ENCODE data around the gene SP4. TPM values are rescaled to one million over a fixed set of nuclear protein-coding genes. Genes with fewer than 3 reads are reported as not detected.
A peak's percentile ranks its signal among the peaks of the same experiment; 100 is the strongest.

SP4 gene
- total and polyA plus RNA-seq, 2 experiments from 2014 or later, result 3.0 to 8.7 TPM

GRCh38 chr7:21504021-21504420 is 76.1 kb downstream of the SP4 start:
- no peak overlapping the region for H3K4me3 ChIP-seq
- no peak for DNase-seq (ENCODE audit: low read depth in 1 of 2, low spot score in 1 of 2)
- H3K4me1 ChIP-seq (ENCODE audit: low read depth), result no peaks in the 10 kb centered on the region
- H3K27me3 ChIP-seq, result no peaks in the 10 kb centered on the region
- no peak overlapping the region for H3K27ac ChIP-seq
- no peaks in the 10 kb centered on the region for H3K9me3 ChIP-seq (ENCODE audit: low read depth)
- TF ChIP-seq CTCF (IDR thresholded peaks at IDR 0.05; ENCODE audit: low read depth, low read length), result no peak
- no peaks in the 10 kb centered on the region for H3K36me3 ChIP-seq

- H3K4me3 ChIP-seq, result no peak overlapping the region
- no peaks in the 10 kb centered on the region for H3K36me3 ChIP-seq
- no peaks in the 10 kb centered on the region for H3K27me3 ChIP-seq
- no peak overlapping the region for H3K27ac ChIP-seq
- peak; percentile 58 to 63 for DNase-seq (ENCODE audit: low read depth in 1 of 2, low spot score in 1 of 2)
- peak; percentile 86 for TF ChIP-seq CTCF (IDR thresholded peaks at IDR 0.05; ENCODE audit: low read depth, low read length)
- no peaks in the 10 kb centered on the region for H3K4me1 ChIP-seq (ENCODE audit: low read depth)
- no peaks in the 10 kb centered on the region for H3K9me3 ChIP-seq (ENCODE audit: low read depth)
Measured at GRCh38 chr7:21507627-21508343, 79.9 kb downstream of the SP4 start.

GRCh38 chr7:21508538-21508937 is 80.7 kb downstream of the SP4 start:
- TF ChIP-seq CTCF (IDR thresholded peaks at IDR 0.05; ENCODE audit: low read depth, low read length), result no peak
- H3K36me3 ChIP-seq, result no peaks in the 10 kb centered on the region
- H3K9me3 ChIP-seq (ENCODE audit: low read depth), result no peaks in the 10 kb centered on the region
- no peak for DNase-seq (ENCODE audit: low read depth in 1 of 2, low spot score in 1 of 2)
- no peaks in the 10 kb centered on the region for H3K4me1 ChIP-seq (ENCODE audit: low read depth)
- H3K27ac ChIP-seq, result no peak overlapping the region
- H3K4me3 ChIP-seq, result no peak overlapping the region
- no peaks in the 10 kb centered on the region for H3K27me3 ChIP-seq

GRCh38 chr7:21514062-21514461 is 86.2 kb downstream of the SP4 start:
- no peak overlapping the region for H3K27ac ChIP-seq
- H3K9me3 ChIP-seq (ENCODE audit: low read depth), result no peaks in the 10 kb centered on the region
- no peaks in the 10 kb centered on the region for H3K36me3 ChIP-seq
- no peak overlapping the region for H3K4me3 ChIP-seq
- no peak for TF ChIP-seq CTCF (IDR thresholded peaks at IDR 0.05; ENCODE audit: low read depth, low read length)
- DNase-seq (ENCODE audit: low read depth in 1 of 2, low spot score in 1 of 2), result no peak
- no peaks in the 10 kb centered on the region for H3K4me1 ChIP-seq (ENCODE audit: low read depth)
- H3K27me3 ChIP-seq, result no peaks in the 10 kb centered on the region

GRCh38 chr7:21524680-21525079 is 96.8 kb downstream of the SP4 start:
- H3K27ac ChIP-seq, result no peak overlapping the region
- no peaks in the 10 kb centered on the region for H3K36me3 ChIP-seq
- H3K4me1 ChIP-seq (ENCODE audit: low read depth), result no peaks in the 10 kb centered on the region
- H3K27me3 ChIP-seq, result no peaks in the 10 kb centered on the region
- TF ChIP-seq CTCF (IDR thresholded peaks at IDR 0.05; ENCODE audit: low read depth, low read length), result no peak
- no peak for DNase-seq (ENCODE audit: low read depth in 1 of 2, low spot score in 1 of 2)
- no peaks in the 10 kb centered on the region for H3K9me3 ChIP-seq (ENCODE audit: low read depth)
- no peak overlapping the region for H3K4me3 ChIP-seq

Data from cardiac muscle cell (in vitro differentiated cells and primary cell).